NCI-H1436 (cell line): ENCODE data around the gene DGKG.
A peak's percentile ranks its signal among the peaks of the same experiment; 100 is the strongest.

Source experiments
- DNase-seq: peaks from one replicate; lab custom pipeline; 2025; lab: John Stamatoyannopoulos, UW

DGKG gene

GRCh38 chr3:186273586-186273985 lies 88.4 kb downstream of the DGKG start:
- DNase-seq: no peak

GRCh38 chr3:186270701-186271100 lies 91.3 kb downstream of the DGKG start:
- DNase-seq: no peak

GRCh38 chr3:186268616-186269448 lies 93.2 kb downstream of the DGKG start:
- DNase-seq: no peak

- DNase-seq: no peak
These were observed 94.3 kb downstream of the DGKG start for GRCh38 chr3:186267758-186268157.

- no peak for DNase-seq
These were observed 97.2 kb downstream of the DGKG start for GRCh38 chr3:186264608-186265400.

GRCh38 chr3:186261638-186262037 lies 100.4 kb downstream of the DGKG start:
- DNase-seq: peak; percentile 13

GRCh38 chr3:186260726-186261125 lies 101.3 kb downstream of the DGKG start:
- DNase-seq: no peak

GRCh38 chr3:186259612-186260383 lies 102.2 kb downstream of the DGKG start:
- DNase-seq: peak; percentile 75

- no peak for DNase-seq
These were observed 103.1 kb downstream of the DGKG start for GRCh38 chr3:186258968-186259367.

GRCh38 chr3:186257866-186258265 lies 104.2 kb downstream of the DGKG start:
- DNase-seq: no peak

GRCh38 chr3:186255703-186256331 lies 106.2 kb downstream of the DGKG start:
- DNase-seq: peak; percentile 31

GRCh38 chr3:186254676-186255650 lies 107.1 kb downstream of the DGKG start:
- DNase-seq: no peak

GRCh38 chr3:186251948-186252619 lies 110.0 kb downstream of the DGKG start:
- DNase-seq: no peak

- no peak for DNase-seq
These were observed 113.2 kb downstream of the DGKG start for GRCh38 chr3:186248850-186249249.

- DNase-seq: no peak
These were observed 113.9 kb downstream of the DGKG start for GRCh38 chr3:186247821-186248814.

- no peak for DNase-seq
These were observed 115.1 kb downstream of the DGKG start for GRCh38 chr3:186246941-186247340.

GRCh38 chr3:186244016-186244415 lies 118.0 kb downstream of the DGKG start:
- DNase-seq: no peak

- DNase-seq: peak; percentile 42
These were observed 119.9 kb downstream of the DGKG start for GRCh38 chr3:186241910-186242821.
